Measurements from ENCODE around the gene PRM2. TPM values are rescaled to one million over a fixed set of nuclear protein-coding genes. Genes with fewer than 3 reads are reported as not detected.
A peak's percentile ranks its signal among the peaks of the same experiment; 100 is the strongest.
"Not testable (repeated sequence)": the region's sequence is repeated elsewhere in the genome, so short reads cannot be mapped to it uniquely, and the experiment has no call there.

The PRM2 gene
- total and polyA plus RNA-seq, 3 experiments from 2014 or later = not detected

DNA sequence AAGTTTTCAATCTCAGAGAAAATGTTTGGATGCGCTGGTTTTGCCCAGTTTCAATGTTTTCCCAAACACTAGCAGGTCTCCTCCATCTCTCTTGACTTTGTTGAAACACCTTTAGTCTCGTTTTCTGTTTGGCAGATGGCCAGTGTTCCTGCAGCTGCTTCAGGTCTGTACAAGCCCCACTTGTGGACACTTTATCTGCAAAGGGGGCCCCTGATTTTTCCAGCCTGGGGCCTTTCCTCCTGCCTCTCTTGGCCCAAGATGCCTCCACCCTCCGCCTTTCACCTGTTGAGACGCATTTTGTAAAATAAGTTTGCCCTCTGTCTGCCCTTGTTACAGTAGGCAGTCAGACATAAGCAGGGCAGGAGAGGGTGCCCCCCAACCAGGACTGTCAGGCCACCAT, 26.7 kb upstream of the PRM2 start:
- Histone ChIP-seq H3K36me3 (ENCODE audit: insufficient read depth, low read length) (no peaks in the 10 kb centered on the region), H3K27me3 (ENCODE audit: insufficient read depth, low read length, poor library complexity, severe bottlenecking) (no peaks in the 10 kb centered on the region), H3K4me1 (ENCODE audit: insufficient read depth, low read length) (peaks cover 6% of the 10 kb centered on the region), H3K4me3 (ENCODE audit: low read length) (no peak overlapping the region), H3K9me3 (ENCODE audit: low read length) (no peaks in the 10 kb centered on the region), H3K27ac (ENCODE audit: low read depth, low read length) (no peak overlapping the region)
- H3K9me3 Mint-ChIP-seq = no peaks in the 10 kb centered on the region
- DNase-seq = no peak
- H3K4me1 Mint-ChIP-seq = peaks cover 0 to 12% (median 10%) of the 10 kb centered on the region in 3 donors
- peaks cover 0 to 4% of the 10 kb centered on the region in 2 donors for H3K27me3 Mint-ChIP-seq
- POLR2A ChIA-PET = no interaction called here
- CTCF ChIA-PET = no interaction called here
- H3K36me3 Mint-ChIP-seq = peaks cover 0 to 1% (median 0%) of the 10 kb centered on the region in 3 donors
- no peak overlapping the region for H3K27ac Mint-ChIP-seq
- H3K4me3 Mint-ChIP-seq = no peak overlapping the region

DNA sequence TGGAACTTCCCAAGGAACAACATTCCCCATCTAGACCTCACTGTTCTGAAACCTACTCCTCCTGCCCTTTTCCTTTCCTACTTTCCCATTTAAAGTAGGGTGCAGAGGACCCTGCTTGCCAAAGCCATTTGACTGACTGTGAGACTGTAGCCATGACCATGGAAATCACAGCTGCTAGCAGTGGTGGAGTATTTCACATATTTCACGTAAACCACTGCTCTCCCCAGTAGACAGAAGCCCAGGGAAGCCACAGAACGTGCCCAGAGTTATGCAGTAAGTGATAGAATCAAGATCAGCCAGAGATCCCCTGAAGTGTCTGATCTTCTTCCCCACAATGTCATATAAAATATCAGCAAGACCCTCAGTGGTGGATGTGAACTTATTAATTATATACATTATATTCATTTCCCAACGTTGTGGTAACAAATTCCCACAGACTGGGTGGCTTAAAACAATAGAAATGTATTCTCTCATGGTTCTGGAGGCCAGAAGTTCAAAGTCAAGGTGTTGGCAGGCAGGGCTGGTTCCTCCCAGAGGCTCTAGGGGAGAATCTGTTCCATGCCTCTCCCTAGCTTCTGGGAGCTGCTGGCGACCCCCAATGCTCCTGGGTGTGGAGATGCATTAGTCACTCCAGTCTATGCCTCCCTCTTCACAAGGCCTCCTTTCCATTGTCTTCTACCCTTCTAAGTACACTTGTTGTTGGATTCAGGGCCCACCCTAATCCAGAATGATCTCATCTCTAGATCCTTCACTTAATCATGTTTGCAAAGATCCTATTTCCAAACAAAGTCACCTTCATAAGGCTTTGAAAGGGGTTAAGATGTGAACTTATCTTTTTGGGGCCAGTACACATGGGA, 25.6 kb upstream of the PRM2 start:
- ChIA-PET CTCF (no interaction called here), POLR2A (no interaction called here)
- Mint-ChIP-seq H3K36me3 (no peaks in the 10 kb centered on the region), H3K4me3 (no peak overlapping the region), H3K27me3 (peaks cover 0 to 4% of the 10 kb centered on the region in 2 donors), H3K27ac (no peak overlapping the region), H3K4me1 (peaks cover 10 to 19% (median 17%) of the 10 kb centered on the region in 3 donors), H3K9me3 (no peaks in the 10 kb centered on the region)
- Histone ChIP-seq H3K9me3 (ENCODE audit: low read length) (no peaks in the 10 kb centered on the region), H3K27ac (ENCODE audit: low read depth, low read length) (no peak overlapping the region), H3K27me3 (ENCODE audit: insufficient read depth, low read length, poor library complexity, severe bottlenecking) (no peaks in the 10 kb centered on the region), H3K4me1 (ENCODE audit: insufficient read depth, low read length) (peaks cover 17% of the 10 kb centered on the region), H3K36me3 (ENCODE audit: insufficient read depth, low read length) (no peaks in the 10 kb centered on the region), H3K4me3 (ENCODE audit: low read length) (no peak overlapping the region)
- DNase-seq = no peak

GRCh38 chr16:11300560-11300892, 24.2 kb upstream of the PRM2 start:
- CTCF ChIA-PET = no interaction called here
- Histone ChIP-seq H3K27me3 (ENCODE audit: insufficient read depth, low read length, poor library complexity, severe bottlenecking) (no peaks in the 10 kb centered on the region), H3K4me1 (ENCODE audit: insufficient read depth, low read length) (peaks cover 22% of the 10 kb centered on the region), H3K36me3 (ENCODE audit: insufficient read depth, low read length) (no peaks in the 10 kb centered on the region), H3K27ac (ENCODE audit: low read depth, low read length) (no peak overlapping the region), H3K9me3 (ENCODE audit: low read length) (no peaks in the 10 kb centered on the region), H3K4me3 (ENCODE audit: low read length) (no peak overlapping the region)
- no peak overlapping the region for H3K27ac Mint-ChIP-seq
- H3K4me3 Mint-ChIP-seq = no peak overlapping the region
- H3K27me3 Mint-ChIP-seq = peaks cover 0 to 4% of the 10 kb centered on the region in 2 donors
- H3K9me3 Mint-ChIP-seq = no peaks in the 10 kb centered on the region
- H3K36me3 Mint-ChIP-seq = no peaks in the 10 kb centered on the region
- peaks cover 12 to 24% (median 20%) of the 10 kb centered on the region in 3 donors for H3K4me1 Mint-ChIP-seq
- DNase-seq = no peak
- POLR2A ChIA-PET = no interaction called here

DNA sequence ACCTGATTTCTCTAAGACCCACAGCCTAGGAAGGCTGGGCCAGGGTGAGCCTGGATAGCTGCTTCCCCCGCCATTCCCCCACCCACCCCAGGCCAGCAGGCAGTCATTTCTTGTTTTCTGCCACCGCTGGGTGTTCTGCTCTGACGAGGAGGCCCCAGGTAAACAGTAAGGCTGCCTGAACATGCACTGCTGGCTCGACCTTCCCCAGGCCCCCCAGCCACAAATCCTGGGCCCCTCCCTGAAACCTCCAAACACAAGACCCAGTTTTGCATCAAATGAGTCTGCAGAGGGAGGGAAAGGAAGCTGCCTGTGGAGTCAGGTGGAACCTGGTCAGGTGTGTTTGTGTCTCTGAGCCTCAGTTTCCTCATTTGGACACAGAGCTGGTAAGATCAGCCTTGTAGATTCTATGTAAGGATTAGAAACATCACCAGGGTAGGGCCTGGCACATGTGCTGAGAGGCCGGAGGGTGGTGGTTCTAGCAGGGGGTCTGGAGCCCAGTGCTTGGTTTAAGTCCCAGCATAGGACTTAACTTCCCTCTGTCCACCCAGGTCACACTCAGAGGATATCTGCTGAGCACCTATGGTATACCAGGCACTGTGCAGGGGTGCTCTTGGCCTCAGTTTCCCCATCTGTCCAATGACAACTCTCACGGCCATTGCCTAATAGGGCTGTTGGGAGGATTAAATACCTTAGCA, 23.7 kb upstream of the PRM2 start:
- H3K27me3 Mint-ChIP-seq = peaks cover 2 to 3% of the 10 kb centered on the region in 2 donors
- POLR2A ChIA-PET = no interaction called here
- no peaks in the 10 kb centered on the region for H3K9me3 Mint-ChIP-seq
- Histone ChIP-seq H3K4me3 (ENCODE audit: low read length) (no peak overlapping the region), H3K9me3 (ENCODE audit: low read length) (no peaks in the 10 kb centered on the region), H3K36me3 (ENCODE audit: insufficient read depth, low read length) (no peaks in the 10 kb centered on the region), H3K27me3 (ENCODE audit: insufficient read depth, low read length, poor library complexity, severe bottlenecking) (no peaks in the 10 kb centered on the region), H3K4me1 (ENCODE audit: insufficient read depth, low read length) (peaks cover 22% of the 10 kb centered on the region), H3K27ac (ENCODE audit: low read depth, low read length) (no peak overlapping the region)
- H3K4me3 Mint-ChIP-seq = no peak overlapping the region
- CTCF ChIA-PET = no interaction called here
- H3K4me1 Mint-ChIP-seq = peaks cover 12 to 24% (median 20%) of the 10 kb centered on the region in 3 donors
- H3K27ac Mint-ChIP-seq = no peak overlapping the region
- no peaks in the 10 kb centered on the region for H3K36me3 Mint-ChIP-seq
- DNase-seq = no peak

DNA sequence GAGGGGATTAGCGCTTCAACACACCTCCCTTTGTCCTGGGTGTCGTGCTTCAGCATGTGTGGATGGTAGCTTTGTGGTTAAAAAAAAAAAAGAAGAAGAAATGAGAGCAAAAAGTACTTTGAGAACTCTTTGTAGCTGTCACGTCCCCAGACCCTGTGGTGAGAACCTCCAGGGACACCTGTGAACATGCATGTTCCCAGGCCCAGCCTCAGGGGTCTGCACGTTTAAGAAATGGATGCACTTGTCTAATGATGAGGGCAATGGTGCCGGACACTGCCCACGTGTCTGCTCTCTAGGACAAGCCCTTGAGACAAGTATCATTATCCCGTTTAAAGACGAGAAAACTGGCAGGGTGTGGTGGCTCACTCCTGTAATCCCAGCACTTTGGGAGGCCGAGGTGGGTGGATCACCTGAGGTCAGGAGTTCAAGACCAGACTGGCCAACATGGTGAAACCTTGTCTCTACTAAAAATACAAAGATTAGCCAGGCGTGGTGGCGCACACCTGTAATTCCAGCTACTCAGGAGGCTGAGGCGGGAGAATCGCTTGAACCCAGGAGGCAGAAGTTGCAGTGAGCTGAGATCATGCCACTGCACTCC, 22.8 kb upstream of the PRM2 start:
- H3K4me1 ChIP-seq (ENCODE audit: insufficient read depth, low read length) = peaks cover 22% of the 10 kb centered on the region
- CTCF ChIA-PET = interaction anchor here (1.1 to 3.5 kb wide), 6 partner anchors 12 to 335 kb away, joined by 3 to 18 read pairs (median 8); partner anchors contain the start of gene SOCS1
- peak in 1 of 5 donors; percentile 33 for DNase-seq
- H3K9me3 Mint-ChIP-seq; H3K36me3 ChIP-seq (ENCODE audit: insufficient read depth, low read length); H3K27me3 Mint-ChIP-seq; H3K36me3 Mint-ChIP-seq; H3K9me3 ChIP-seq (ENCODE audit: low read length); H3K27ac ChIP-seq (ENCODE audit: low read depth, low read length); H3K27me3 ChIP-seq (ENCODE audit: insufficient read depth, low read length, poor library complexity, severe bottlenecking); H3K4me3 ChIP-seq (ENCODE audit: low read length); POLR2A ChIA-PET: not testable (repeated sequence)
- peak overlapping the region in 1 of 7 donors; percentile 1 for H3K4me3 Mint-ChIP-seq
- peak overlapping the region in 1 of 8 donors; percentile 21 for H3K27ac Mint-ChIP-seq
- peaks cover 12 to 24% (median 20%) of the 10 kb centered on the region in 3 donors for H3K4me1 Mint-ChIP-seq

DNA sequence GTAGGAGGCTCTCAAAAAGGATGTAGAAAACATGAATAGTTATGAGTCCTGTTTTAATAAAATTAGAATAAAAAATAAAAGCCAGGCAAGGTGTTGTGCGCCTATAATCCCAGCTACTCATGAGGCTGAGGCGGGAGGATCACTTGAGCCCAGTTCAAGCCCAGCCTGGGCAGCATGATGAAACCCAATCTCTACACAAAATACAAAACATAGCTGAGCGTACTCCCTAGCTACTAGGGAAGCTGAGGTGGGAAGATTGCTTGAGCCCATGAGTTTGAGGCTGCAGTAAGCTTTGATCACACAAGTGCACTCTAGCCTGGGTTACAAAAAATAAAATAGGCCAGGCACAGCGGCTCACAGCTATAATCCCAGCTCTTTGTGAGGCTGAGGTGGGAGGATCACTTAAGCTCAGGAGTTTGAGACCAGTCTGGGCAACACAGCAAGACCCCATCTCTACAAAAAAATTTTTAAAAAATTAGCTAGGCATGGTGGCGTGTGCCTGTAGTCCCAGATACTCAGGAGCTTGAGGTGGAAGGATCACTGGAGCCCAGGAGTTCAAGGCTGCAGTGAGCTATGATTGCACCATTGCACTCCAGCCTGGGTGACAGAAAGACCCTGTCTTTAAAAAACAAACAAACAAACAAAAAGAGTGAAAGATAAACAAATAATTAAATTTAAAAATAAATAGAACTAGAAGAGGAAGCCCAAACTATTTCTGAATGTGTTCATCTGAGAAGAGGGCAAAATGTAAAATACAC, 22.0 kb upstream of the PRM2 start:
- Mint-ChIP-seq H3K27me3 (peaks cover 4 to 8% of the 10 kb centered on the region in 2 donors), H3K27ac (no peak overlapping the region), H3K9me3 (no peaks in the 10 kb centered on the region), H3K36me3 (no peaks in the 10 kb centered on the region), H3K4me1 (peaks cover 12 to 24% (median 20%) of the 10 kb centered on the region in 3 donors), H3K4me3 (peak overlapping the region in 5 of 7 donors; percentile 28 to 86 (median 74))
- CTCF ChIA-PET = interaction anchor here (0.7 to 3.5 kb wide), 14 partner anchors 12 to 342 kb away, joined by 3 to 18 read pairs (median 4); partner anchors contain the start of gene SOCS1
- peaks cover 22% of the 10 kb centered on the region for H3K4me1 ChIP-seq (ENCODE audit: insufficient read depth, low read length)
- POLR2A ChIA-PET = interaction anchor here (2.2 kb wide), 1 partner anchor 43 kb away, joined by 6 read pairs; the partner anchor contains the start of gene SOCS1
- H3K27ac ChIP-seq (ENCODE audit: low read depth, low read length) = no peak overlapping the region
- no peak for DNase-seq
- H3K4me3 ChIP-seq (ENCODE audit: low read length) = no peak overlapping the region
- no peaks in the 10 kb centered on the region for H3K27me3 ChIP-seq (ENCODE audit: insufficient read depth, low read length, poor library complexity, severe bottlenecking)
- H3K9me3 ChIP-seq (ENCODE audit: low read length) = no peaks in the 10 kb centered on the region
- no peaks in the 10 kb centered on the region for H3K36me3 ChIP-seq (ENCODE audit: insufficient read depth, low read length)

- peak overlapping the region; percentile 15 for H3K4me3 ChIP-seq (ENCODE audit: low read length)
- peak overlapping the region in 5 of 8 donors; percentile 37 to 87 (median 42) for H3K27ac Mint-ChIP-seq
- peaks cover 12 to 24% (median 20%) of the 10 kb centered on the region in 3 donors for H3K4me1 Mint-ChIP-seq
- no peaks in the 10 kb centered on the region for H3K36me3 Mint-ChIP-seq
- H3K4me1 ChIP-seq (ENCODE audit: insufficient read depth, low read length) = peaks cover 22% of the 10 kb centered on the region
- H3K27me3 ChIP-seq (ENCODE audit: insufficient read depth, low read length, poor library complexity, severe bottlenecking) = no peaks in the 10 kb centered on the region
- POLR2A ChIA-PET = interaction anchor here (2.2 kb wide), 1 partner anchor 42 kb away, joined by 6 read pairs; the partner anchor contains the start of gene SOCS1
- CTCF ChIA-PET = interaction anchor here (0.6 to 3.5 kb wide), 17 partner anchors 13 to 349 kb away, joined by 3 to 18 read pairs (median 4); partner anchors contain the start of gene SOCS1
- H3K4me3 Mint-ChIP-seq = peak overlapping the region in 6 of 7 donors; percentile 65 to 86 (median 72)
- peak; percentile 46 to 80 (median 69) for DNase-seq
- H3K9me3 Mint-ChIP-seq = no peaks in the 10 kb centered on the region
- H3K36me3 ChIP-seq (ENCODE audit: insufficient read depth, low read length) = no peaks in the 10 kb centered on the region
- H3K27me3 Mint-ChIP-seq = peaks cover 7 to 13% of the 10 kb centered on the region in 2 donors
- H3K27ac ChIP-seq (ENCODE audit: low read depth, low read length) = peak overlapping the region; percentile 6
- no peaks in the 10 kb centered on the region for H3K9me3 ChIP-seq (ENCODE audit: low read length)
Observed at GRCh38 chr16:11297492-11298142, 21.3 kb upstream of the PRM2 start.
